SIG-M5 (cell line): ENCODE results near the gene TRPM3.

Source experiments
- DNase-seq: peaks from one replicate; lab custom pipeline; 2025; lab: John Stamatoyannopoulos, UW

The TRPM3 gene

GRCh38 chr9:71121275-71122021, at the start of gene TRPM3:
TSS of gene TRPM3 (minus strand) at chr9:71121621. CDS start at chr9:71121354, 267 bp downstream.
- no peak for DNase-seq

- no peak for DNase-seq
Measured at GRCh38 chr9:71168418-71168817, 47.0 kb upstream of the TRPM3 start.

- DNase-seq = no peak
Measured at GRCh38 chr9:71162126-71162525, 40.7 kb upstream of the TRPM3 start.

- DNase-seq = no peak
Measured at GRCh38 chr9:71157731-71158130, 36.3 kb upstream of the TRPM3 start.

GRCh38 chr9:71147368-71147767, 25.9 kb upstream of the TRPM3 start:
- DNase-seq = no peak

GRCh38 chr9:71146511-71146910, 25.1 kb upstream of the TRPM3 start:
- no peak for DNase-seq

- no peak for DNase-seq
Measured at GRCh38 chr9:71145179-71145578, 23.8 kb upstream of the TRPM3 start.

- DNase-seq = no peak
Measured at GRCh38 chr9:71144495-71144894, 23.1 kb upstream of the TRPM3 start.

GRCh38 chr9:71136696-71137095, 15.3 kb upstream of the TRPM3 start:
- no peak for DNase-seq

- no peak for DNase-seq
Measured at GRCh38 chr9:71131145-71131544, 9.7 kb upstream of the TRPM3 start.

- no peak for DNase-seq
Measured at GRCh38 chr9:71130521-71130920, 9.1 kb upstream of the TRPM3 start.

- no peak for DNase-seq
Measured at GRCh38 chr9:71128796-71129195, 7.4 kb upstream of the TRPM3 start.

GRCh38 chr9:71127301-71127700, 5.9 kb upstream of the TRPM3 start:
- DNase-seq = no peak

- no peak for DNase-seq
Measured at GRCh38 chr9:71122421-71122820, 1.0 kb upstream of the TRPM3 start.

- DNase-seq = no peak
Measured at GRCh38 chr9:71122022-71122275, 528 bp upstream of the TRPM3 start.

- no peak for DNase-seq
Measured at GRCh38 chr9:71120501-71121247, 747 bp downstream of the TRPM3 start.

GRCh38 chr9:71119746-71120145, 1.7 kb downstream of the TRPM3 start:
- DNase-seq = no peak

- no peak for DNase-seq
Measured at GRCh38 chr9:71118324-71118723, 3.1 kb downstream of the TRPM3 start.

GRCh38 chr9:71115448-71115975, 5.9 kb downstream of the TRPM3 start:
- DNase-seq = no peak

- no peak for DNase-seq
Measured at GRCh38 chr9:71112866-71113265, 8.6 kb downstream of the TRPM3 start.

- no peak for DNase-seq
Measured at GRCh38 chr9:71108937-71109336, 12.5 kb downstream of the TRPM3 start.

GRCh38 chr9:71106992-71107391, 14.4 kb downstream of the TRPM3 start:
- DNase-seq = no peak

- no peak for DNase-seq
Measured at GRCh38 chr9:71105192-71105591, 16.2 kb downstream of the TRPM3 start.

GRCh38 chr9:71098801-71099200, 22.6 kb downstream of the TRPM3 start:
- DNase-seq = no peak
